ENCODE measurements around the gene IKBKE.
A peak's percentile ranks its signal among the peaks of the same experiment; 100 is the strongest.

IKBKE gene

DNA sequence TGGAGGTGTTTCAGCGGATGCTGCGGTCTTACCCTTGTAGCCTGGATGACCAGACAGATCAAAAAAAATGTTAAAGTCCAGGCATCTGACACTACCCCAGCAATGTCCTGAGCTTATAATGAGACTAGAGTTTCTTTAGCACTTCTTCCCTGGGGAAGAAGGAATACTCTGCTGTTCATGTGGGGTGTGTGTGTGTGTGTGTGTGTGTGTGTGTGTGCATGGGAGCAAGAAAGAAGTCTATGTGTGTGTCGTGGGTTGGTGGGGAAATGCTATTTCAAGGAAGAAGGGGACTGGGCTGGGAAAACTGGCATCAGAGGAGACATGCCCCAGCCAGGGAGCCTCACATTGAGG, 34.1 kb downstream of the IKBKE start:
- peaks cover 35% of the 10 kb centered on the region for H3K4me1 ChIP-seq (ENCODE audit: insufficient read depth, poor library complexity, severe bottlenecking)
- H3K9me3 ChIP-seq (ENCODE audit: severe bottlenecking), result no peaks in the 10 kb centered on the region
- no peak overlapping the region for H3K4me3 ChIP-seq (ENCODE audit: severe bottlenecking)
- DNase-seq (ENCODE audit: low spot score), result no peak
- H3K27me3 ChIP-seq (ENCODE audit: insufficient read depth, poor library complexity, severe bottlenecking), result no peaks in the 10 kb centered on the region
- H3K36me3 ChIP-seq (ENCODE audit: low read depth), result no peaks in the 10 kb centered on the region
- ATAC-seq (ENCODE audit: low read depth), result no peak
- TF ChIP-seq, protein P1, sequence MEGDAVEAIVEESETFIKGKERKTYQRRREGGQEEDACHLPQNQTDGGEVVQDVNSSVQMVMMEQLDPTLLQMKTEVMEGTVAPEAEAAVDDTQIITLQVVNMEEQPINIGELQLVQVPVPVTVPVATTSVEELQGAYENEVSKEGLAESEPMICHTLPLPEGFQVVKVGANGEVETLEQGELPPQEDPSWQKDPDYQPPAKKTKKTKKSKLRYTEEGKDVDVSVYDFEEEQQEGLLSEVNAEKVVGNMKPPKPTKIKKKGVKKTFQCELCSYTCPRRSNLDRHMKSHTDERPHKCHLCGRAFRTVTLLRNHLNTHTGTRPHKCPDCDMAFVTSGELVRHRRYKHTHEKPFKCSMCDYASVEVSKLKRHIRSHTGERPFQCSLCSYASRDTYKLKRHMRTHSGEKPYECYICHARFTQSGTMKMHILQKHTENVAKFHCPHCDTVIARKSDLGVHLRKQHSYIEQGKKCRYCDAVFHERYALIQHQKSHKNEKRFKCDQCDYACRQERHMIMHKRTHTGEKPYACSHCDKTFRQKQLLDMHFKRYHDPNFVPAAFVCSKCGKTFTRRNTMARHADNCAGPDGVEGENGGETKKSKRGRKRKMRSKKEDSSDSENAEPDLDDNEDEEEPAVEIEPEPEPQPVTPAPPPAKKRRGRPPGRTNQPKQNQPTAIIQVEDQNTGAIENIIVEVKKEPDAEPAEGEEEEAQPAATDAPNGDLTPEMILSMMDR (IDR thresholded peaks at IDR 0.05; ENCODE audit: poor library complexity, severe bottlenecking), result no peak
- peak overlapping the region; percentile 38 for H3K27ac ChIP-seq (ENCODE audit: poor library complexity, severe bottlenecking)

DNA sequence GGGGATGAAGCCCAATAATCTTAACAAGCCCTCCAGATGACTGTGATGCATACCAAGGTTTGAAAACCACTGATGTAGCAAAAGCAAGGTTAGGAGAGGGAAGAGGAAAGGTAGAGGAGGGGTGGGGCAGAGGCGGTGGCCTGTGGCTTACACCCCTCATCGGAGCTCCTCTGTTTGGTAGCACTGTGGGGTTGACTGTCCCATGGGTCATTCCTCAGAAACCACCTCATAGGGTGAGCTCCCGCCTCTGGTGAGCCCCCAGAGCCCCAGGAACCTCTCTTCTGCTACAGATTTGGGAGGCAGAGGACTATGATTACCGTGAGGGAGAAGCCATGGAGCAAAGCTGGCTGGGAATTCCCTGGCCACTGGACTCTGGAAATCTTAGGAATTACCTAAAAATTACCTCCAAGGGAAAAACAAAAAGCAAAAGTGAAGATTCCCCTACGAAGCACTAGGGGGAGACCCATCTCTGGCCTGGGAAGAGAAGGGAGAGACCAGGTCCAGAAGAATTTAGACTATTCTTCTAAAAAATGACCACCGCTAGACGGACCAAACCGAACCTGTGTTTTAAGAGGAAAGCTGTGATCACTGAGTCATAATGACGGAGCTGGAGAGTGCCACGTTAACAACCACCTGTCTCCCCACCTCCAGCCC, 35.6 kb downstream of the IKBKE start:
- Histone ChIP-seq H3K9me3 (ENCODE audit: severe bottlenecking) (no peaks in the 10 kb centered on the region), H3K36me3 (ENCODE audit: low read depth) (no peaks in the 10 kb centered on the region), H3K27ac (ENCODE audit: poor library complexity, severe bottlenecking) (no peak overlapping the region), H3K4me1 (ENCODE audit: insufficient read depth, poor library complexity, severe bottlenecking) (peaks cover 41% of the 10 kb centered on the region), H3K4me3 (ENCODE audit: severe bottlenecking) (no peak overlapping the region), H3K27me3 (ENCODE audit: insufficient read depth, poor library complexity, severe bottlenecking) (no peaks in the 10 kb centered on the region)
- TF ChIP-seq, protein P1 (IDR thresholded peaks at IDR 0.05; ENCODE audit: poor library complexity, severe bottlenecking), result peak; percentile 79
- ATAC-seq (ENCODE audit: low read depth) (no peak), DNase-seq (ENCODE audit: low spot score) (no peak)

DNA sequence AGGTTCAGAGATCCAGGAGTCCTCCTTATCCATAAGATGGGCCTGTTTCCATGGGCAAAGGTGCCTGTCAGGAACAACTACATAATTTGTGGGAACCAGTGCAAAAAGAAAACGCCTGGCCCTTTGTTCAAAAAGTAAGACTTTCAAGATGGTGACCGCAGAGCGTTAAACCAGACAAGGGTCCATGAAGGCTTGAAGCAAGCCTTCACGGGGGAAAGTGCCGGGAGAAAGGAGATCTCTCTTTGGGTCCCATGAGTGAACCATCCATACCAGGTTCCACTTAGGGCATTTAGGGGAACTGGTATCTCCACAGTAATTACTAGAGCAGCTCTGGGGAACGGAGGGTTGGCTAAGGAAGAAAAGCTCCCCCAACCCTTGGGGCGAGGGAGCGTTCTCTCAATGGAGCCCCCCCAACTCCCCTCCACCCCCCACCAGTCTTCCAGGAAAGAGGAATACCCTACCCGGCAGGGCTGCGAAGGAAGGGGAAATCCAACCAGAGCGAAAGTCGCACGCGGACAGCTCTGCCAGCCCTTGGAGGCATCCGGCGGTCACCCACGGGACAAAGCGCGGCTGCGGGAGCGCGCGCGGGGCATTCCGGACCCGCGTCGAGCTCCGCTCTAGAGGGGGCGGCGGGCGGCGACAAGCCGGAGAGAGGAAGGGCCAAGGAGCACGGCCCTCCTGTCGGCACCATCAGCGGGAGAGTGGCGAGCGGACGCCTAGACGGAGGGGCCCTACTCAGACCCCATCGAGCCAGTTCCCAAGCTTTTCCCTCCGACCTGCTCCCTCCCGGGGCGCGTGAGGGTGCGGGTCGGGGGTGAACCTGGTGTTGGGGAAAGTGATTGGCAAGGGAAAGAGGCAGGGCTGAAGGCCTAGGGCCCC, 36.4 kb downstream of the IKBKE start:
- DNase-seq (ENCODE audit: low spot score) (no peak), ATAC-seq (ENCODE audit: low read depth) (no peak)
- no peaks in the 10 kb centered on the region for H3K36me3 ChIP-seq (ENCODE audit: low read depth)
- H3K4me3 ChIP-seq (ENCODE audit: severe bottlenecking), result peak overlapping the region; percentile 45
- H3K27me3 ChIP-seq (ENCODE audit: insufficient read depth, poor library complexity, severe bottlenecking), result no peaks in the 10 kb centered on the region
- H3K27ac ChIP-seq (ENCODE audit: poor library complexity, severe bottlenecking), result no peak overlapping the region
- H3K4me1 ChIP-seq (ENCODE audit: insufficient read depth, poor library complexity, severe bottlenecking), result peaks cover 36% of the 10 kb centered on the region
- H3K9me3 ChIP-seq (ENCODE audit: severe bottlenecking), result no peaks in the 10 kb centered on the region
- TF ChIP-seq, protein P1 (IDR thresholded peaks at IDR 0.05; ENCODE audit: poor library complexity, severe bottlenecking), result no peak

DNA sequence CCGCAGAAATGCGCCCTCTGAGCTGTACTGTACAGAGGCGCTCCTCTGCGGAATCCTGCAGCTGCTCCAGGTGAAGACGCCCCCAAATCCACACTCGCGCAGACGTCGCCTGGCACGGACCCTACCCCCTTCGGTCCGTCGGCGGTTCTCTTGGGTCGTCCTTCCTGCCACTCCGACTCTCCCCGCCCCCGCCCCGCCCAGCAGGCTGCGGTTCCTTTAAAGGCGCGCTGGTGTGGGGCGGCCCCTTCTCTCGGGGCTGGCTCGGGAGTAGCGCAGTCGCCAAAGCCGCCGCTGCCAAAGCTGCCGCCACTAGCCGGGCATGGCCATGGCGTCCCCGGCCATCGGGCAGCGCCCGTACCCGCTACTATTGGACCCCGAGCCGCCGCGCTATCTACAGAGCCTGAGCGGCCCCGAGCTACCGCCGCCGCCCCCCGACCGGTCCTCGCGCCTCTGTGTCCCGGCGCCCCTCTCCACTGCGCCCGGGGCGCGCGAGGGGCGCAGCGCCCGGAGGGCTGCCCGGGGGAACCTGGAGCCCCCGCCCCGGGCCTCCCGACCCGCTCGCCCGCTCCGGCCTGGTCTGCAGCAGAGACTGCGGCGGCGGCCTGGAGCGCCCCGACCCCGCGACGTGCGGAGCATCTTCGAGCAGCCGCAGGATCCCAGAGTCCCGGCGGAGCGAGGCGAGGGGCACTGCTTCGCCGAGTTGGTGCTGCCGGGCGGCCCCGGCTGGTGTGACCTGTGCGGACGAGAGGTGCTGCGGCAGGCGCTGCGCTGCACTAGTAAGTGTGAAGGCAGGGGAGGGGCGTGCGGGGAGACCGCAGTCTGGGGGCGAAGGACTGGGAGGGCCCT, 37.2 kb downstream of the IKBKE start, which contains the start of gene RASSF5:
Gene RASSF5, plus strand, starts transcription at position 248 of the 846 bp plus-strand sequence. Its CDS starts 72 bp downstream, at position 320.
- ATAC-seq (ENCODE audit: low read depth) (peak; percentile 65), DNase-seq (ENCODE audit: low spot score) (peak; percentile 77)
- Histone ChIP-seq H3K27me3 (ENCODE audit: insufficient read depth, poor library complexity, severe bottlenecking) (no peaks in the 10 kb centered on the region), H3K9me3 (ENCODE audit: severe bottlenecking) (no peaks in the 10 kb centered on the region), H3K36me3 (ENCODE audit: low read depth) (no peaks in the 10 kb centered on the region), H3K27ac (ENCODE audit: poor library complexity, severe bottlenecking) (peak within 1 kb of the TSS; percentile 2), H3K4me3 (ENCODE audit: severe bottlenecking) (peak within 1 kb of the TSS; percentile 45), H3K4me1 (ENCODE audit: insufficient read depth, poor library complexity, severe bottlenecking) (peaks cover 42% of the 10 kb centered on the region)
- TF ChIP-seq, protein P1 (IDR thresholded peaks at IDR 0.05; ENCODE audit: poor library complexity, severe bottlenecking), result no peak
